Duodenal mucosa (tissue), 2 donors: ENCODE data around the gene TEAD1.

Experiments used
- H3K27ac ChIP-seq: one replicate; pipeline ENCODE4 v1.7.0; 2013; ENCODE audit warnings: low read depth, low read length
- H3K27me3 ChIP-seq, 2 donors: one replicate each; pipeline ENCODE4 v1.7.0; 2013; ENCODE audit warnings: low read length in 2 of 2, control low read depth in 1 of 2; ENCODE audit not compliant: insufficient read depth in 2 of 2, control insufficient read depth in 1 of 2
- H3K36me3 ChIP-seq, 2 donors: one replicate each; pipeline ENCODE4 v1.7.0; 2013; ENCODE audit warnings: low read length in 2 of 2, control low read depth in 1 of 2; ENCODE audit not compliant: insufficient read depth in 2 of 2, control insufficient read depth in 1 of 2
- H3K4me1 ChIP-seq, 2 donors: one replicate each; pipeline ENCODE4 v1.7.0; 2013; ENCODE audit warnings: low read length in 2 of 2, control low read depth in 1 of 2; ENCODE audit not compliant: insufficient read depth in 2 of 2, control insufficient read depth in 1 of 2
- H3K4me3 ChIP-seq, 2 donors: one replicate each; pipeline ENCODE4 v1.7.0; 2013; ENCODE audit warnings: low read length in 2 of 2, low read depth in 1 of 2
- H3K9ac ChIP-seq, 2 donors: one replicate each; pipeline ENCODE4 v1.7.0; 2013; ENCODE audit warnings: low read length in 2 of 2, low read depth in 1 of 2
- H3K9me3 ChIP-seq, 2 donors: one replicate each; pipeline ENCODE4 v1.7.0; 2013; ENCODE audit warnings: low read length in 2 of 2, control low read depth in 1 of 2; ENCODE audit not compliant: control insufficient read depth in 1 of 2

The TEAD1 gene

DNA sequence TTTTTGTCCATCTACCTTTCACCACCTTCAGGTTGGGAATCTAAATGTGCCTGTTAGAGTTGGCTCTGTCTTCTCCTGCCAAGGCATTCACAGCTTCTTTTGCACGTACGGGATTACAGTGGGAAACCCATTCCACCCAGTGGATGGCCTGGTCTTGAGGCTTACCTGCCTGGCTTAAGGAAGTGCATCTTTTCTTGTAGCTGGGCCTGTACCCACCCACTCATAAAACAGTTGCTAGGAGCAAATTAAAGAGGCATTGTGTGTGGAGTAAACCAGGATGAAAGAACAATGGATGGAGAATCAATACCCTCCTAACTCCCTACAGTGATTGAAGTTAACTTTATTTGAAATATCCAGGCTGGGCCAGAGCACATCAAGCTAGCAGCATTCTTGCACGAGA is 71.6 kb downstream of the TEAD1 start:
- no peaks in the 10 kb centered on the region for H3K4me1 ChIP-seq
- H3K27me3 ChIP-seq = no peaks in the 10 kb centered on the region
- H3K9me3 ChIP-seq = no peaks in the 10 kb centered on the region
- no peak overlapping the region for H3K9ac ChIP-seq
- H3K4me3 ChIP-seq = no peak overlapping the region
- no peak overlapping the region for H3K27ac ChIP-seq
- no peaks in the 10 kb centered on the region for H3K36me3 ChIP-seq

DNA sequence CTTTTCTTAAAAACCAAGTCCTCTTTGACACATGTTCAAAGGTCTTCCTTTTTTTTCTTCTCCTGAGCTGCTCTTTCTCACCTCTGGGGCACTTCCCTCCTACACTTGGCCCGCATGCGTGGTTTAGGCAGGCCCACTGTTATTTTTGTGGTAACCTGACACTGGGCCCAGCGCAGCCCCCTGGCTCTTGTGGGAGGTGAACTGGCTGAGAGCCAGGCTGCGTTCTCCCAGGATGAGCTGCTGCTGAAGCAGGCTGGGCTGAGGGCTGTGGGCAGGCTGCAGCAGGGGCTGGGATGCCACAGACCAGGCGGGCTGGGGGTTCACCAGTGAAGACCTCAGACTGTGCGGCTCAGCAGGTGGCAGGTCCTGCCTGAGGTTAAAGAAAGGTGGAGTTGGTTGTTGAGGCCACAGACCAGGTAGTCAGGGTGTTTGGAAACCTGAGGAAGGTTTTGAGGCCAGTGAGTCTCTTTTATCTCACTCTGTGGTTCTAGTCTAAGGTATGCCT is 72.4 kb downstream of the TEAD1 start:
- H3K27ac ChIP-seq = no peak overlapping the region
- no peaks in the 10 kb centered on the region for H3K4me1 ChIP-seq
- no peaks in the 10 kb centered on the region for H3K27me3 ChIP-seq
- no peak overlapping the region for H3K9ac ChIP-seq
- no peaks in the 10 kb centered on the region for H3K9me3 ChIP-seq
- H3K4me3 ChIP-seq = no peak overlapping the region
- H3K36me3 ChIP-seq = no peaks in the 10 kb centered on the region

DNA sequence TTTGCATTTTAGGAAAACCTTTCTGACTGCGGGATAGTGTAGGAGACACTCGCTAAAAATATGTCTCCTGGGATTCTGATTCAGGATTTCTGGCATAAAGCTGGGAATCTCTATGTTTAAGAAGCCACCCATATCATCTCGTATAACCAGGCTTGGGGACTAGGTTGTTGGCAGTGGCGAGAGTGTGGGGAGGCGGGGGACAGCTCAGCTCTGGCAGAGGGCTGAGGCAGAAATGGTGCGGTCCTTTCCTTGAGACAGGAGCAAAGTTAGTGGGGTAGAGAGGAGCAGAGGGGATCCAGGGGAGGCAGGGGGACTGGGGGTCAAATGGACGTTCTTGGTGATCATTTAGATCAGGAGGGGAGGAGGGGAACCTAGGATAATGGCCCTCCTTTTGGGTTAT is 74.3 kb downstream of the TEAD1 start:
- Histone ChIP-seq H3K9ac (no peak overlapping the region), H3K4me1 (no peaks in the 10 kb centered on the region), H3K27me3 (no peaks in the 10 kb centered on the region), H3K27ac (no peak overlapping the region), H3K36me3 (no peaks in the 10 kb centered on the region), H3K4me3 (no peak overlapping the region), H3K9me3 (no peaks in the 10 kb centered on the region)

DNA sequence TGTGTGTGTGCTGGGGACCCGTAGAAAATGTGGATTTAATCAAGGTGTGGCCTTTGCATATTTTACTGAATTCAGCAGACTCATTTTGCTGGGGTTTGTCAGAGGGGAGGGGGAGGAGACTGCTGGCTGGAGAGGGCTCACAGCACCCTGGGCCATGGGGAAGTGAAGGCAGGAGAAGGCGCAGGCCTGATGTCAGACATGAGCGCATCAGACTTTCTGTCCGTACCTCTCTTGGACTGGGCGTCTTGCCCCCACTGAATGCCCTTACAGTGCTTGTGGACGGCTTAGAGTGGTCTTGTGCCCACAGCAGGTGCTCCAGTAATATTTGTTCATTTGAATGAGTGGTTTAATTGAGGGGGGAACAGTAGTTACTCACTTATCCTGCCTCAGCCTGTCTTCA is 75.2 kb downstream of the TEAD1 start:
- peaks cover 0 to 5% of the 10 kb centered on the region in 2 donors for H3K4me1 ChIP-seq
- no peak overlapping the region for H3K4me3 ChIP-seq
- no peak overlapping the region for H3K9ac ChIP-seq
- no peak overlapping the region for H3K27ac ChIP-seq
- no peaks in the 10 kb centered on the region for H3K27me3 ChIP-seq
- H3K9me3 ChIP-seq = no peaks in the 10 kb centered on the region
- no peaks in the 10 kb centered on the region for H3K36me3 ChIP-seq

DNA sequence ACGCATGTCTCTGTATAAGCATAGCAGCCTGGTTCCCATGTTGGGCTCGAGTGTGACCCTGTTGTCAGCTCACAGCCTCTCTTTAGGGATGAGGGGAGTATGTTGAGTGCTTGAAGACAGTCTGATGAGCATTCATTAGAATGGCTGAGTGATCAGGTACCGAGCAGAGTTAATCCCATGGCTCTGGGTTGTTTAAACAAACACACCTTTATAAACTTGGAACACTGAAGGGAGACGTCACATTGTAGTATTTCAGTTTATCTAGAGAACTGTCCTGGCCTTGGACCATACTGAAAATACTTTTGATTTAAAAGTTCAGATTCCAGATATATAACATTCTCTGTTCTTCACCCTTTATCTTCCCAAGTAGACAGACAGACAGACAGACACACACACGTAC is 76.0 kb downstream of the TEAD1 start:
- H3K36me3 ChIP-seq = no peaks in the 10 kb centered on the region
- no peak overlapping the region for H3K4me3 ChIP-seq
- no peak overlapping the region for H3K27ac ChIP-seq
- H3K4me1 ChIP-seq = peaks cover 0 to 5% of the 10 kb centered on the region in 2 donors
- H3K9me3 ChIP-seq = no peaks in the 10 kb centered on the region
- H3K9ac ChIP-seq = no peak overlapping the region
- no peaks in the 10 kb centered on the region for H3K27me3 ChIP-seq

DNA sequence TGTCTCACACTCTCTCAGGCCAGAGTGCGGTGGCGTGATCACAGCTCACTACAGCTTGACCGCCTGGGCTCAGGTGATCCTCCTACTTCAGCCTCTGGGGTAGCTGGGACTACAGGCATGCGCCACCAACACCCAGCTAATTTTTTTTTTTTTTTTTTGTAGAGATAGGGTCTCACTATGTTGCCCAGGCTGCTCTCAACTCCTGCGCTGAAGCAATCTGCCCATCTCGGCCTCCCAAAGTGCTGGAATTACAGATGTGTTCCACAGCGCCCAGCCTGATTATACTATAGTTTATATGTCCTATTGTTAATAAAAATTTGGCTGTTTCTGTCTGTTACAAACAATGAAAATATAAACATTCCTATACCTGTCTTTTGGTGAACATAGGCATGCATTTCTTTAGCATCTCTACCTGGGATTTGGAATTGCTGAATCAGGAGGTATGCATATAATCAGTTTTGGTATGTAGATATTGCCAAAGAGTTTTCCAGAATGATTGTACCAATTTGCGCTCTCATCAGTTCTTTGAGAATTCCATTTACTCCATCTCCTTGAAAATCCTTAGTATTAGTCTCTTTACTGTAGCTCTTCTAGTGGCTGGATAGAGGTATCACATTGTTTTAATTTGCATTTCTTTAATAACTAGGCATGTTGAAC is 78.8 kb downstream of the TEAD1 start:
- peaks cover 10 to 18% of the 10 kb centered on the region in 2 donors for H3K4me1 ChIP-seq
- H3K9me3 ChIP-seq = no peaks in the 10 kb centered on the region
- no peaks in the 10 kb centered on the region for H3K27me3 ChIP-seq
- H3K9ac ChIP-seq = no peak overlapping the region
- H3K36me3 ChIP-seq = no peaks in the 10 kb centered on the region
- no peak overlapping the region for H3K4me3 ChIP-seq
- H3K27ac ChIP-seq = no peak overlapping the region

DNA sequence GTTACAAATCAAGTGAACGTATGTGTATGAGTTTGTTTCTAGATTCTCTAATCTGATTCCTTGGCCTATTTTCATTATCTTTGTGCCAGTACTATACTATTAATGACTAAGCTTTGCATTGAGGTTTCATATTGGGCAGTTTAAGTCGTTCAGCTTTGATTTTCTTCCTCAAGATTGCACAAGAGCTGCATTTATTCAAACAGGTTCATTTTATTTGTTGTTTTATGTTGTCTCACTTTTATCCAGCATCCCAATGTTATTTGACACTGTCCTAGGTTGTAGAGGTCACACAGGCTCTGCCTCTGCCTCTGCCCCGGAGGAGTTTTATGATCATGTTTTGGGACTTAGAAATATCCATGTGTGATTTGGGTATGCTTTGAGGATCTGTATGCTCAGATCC is 79.8 kb downstream of the TEAD1 start:
- Histone ChIP-seq H3K9ac (no peak overlapping the region), H3K4me1 (peaks cover 10 to 18% of the 10 kb centered on the region in 2 donors), H3K4me3 (no peak overlapping the region), H3K9me3 (no peaks in the 10 kb centered on the region), H3K27me3 (no peaks in the 10 kb centered on the region), H3K36me3 (no peaks in the 10 kb centered on the region), H3K27ac (no peak overlapping the region)

DNA sequence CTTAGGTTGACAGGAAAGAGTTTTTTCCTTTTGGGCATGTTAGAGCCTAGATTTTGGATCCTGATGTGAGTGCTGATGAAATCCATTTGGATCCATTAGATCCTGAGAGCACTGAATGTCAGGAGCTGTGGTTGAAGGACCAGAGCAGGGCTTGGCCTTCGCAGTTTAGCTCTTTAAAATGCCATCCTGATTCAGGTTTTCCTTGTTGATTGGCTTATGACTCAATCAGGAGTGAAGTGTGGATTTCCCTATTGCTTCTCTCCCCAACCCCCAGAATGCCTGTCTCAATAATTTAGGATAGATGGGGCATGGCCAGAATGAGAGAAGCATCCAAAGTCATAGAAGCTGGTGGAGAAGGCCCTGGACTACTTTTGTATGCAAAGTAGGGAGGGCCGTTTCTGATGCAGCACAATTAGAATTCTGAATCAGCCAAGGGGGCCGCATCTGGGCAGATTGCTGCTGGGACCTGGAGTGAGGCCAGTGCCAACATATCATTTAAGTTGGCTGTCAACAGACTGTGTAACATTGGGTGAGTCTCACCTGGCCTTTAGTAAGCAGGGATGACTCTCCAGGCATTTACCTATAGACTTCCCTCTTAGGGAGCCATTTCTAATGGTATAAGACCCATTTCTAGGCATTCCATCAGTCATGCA is 80.5 kb downstream of the TEAD1 start:
- H3K27ac ChIP-seq = no peak overlapping the region
- H3K9me3 ChIP-seq = no peaks in the 10 kb centered on the region
- no peaks in the 10 kb centered on the region for H3K36me3 ChIP-seq
- no peak overlapping the region for H3K9ac ChIP-seq
- peaks cover 10 to 18% of the 10 kb centered on the region in 2 donors for H3K4me1 ChIP-seq
- H3K27me3 ChIP-seq = no peaks in the 10 kb centered on the region
- H3K4me3 ChIP-seq = no peak overlapping the region

DNA sequence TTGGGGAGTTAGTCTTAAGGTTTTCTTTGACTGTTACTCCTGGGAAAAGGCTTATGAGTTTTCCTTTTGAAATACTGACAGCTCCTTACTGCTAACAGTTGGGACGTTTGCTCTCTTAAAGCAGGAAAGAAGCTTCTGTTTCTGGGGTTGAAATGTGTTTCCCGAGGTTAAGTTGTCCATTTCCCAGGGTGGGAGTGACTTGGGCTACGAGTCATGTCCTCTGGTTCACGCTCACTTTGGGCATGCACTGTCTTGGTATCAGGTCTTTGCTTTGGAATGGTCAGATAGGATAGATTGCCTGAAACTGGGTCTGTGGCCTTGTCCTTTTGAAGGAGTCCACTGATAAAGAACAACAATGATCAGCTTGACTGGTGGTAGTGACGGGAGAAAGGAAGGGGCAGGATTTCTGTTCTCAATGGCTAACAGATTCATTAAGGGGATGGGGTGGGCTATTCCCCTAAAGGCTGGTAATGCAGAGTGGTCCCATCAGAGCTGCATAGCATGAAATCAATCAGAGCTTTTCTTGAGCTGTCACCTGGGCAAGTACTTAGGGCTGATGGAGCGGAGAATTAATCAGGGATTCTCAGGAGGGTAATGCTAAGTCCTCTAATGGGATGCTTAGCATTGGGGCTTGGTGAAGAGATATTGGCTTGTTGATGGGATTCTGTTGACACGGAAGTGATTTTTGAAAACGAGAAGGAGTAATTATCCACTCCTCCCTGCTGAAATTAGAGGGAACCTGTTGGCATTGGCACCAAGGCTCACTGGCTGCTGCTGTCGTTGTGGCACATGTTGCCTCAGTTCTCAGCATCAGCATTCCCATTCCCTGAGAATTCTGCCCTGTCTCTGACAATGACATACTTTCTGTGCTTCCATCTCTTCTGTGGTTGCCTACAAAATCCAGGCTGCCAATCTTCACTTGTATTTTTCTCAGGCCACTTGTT is 81.6 kb downstream of the TEAD1 start:
- H3K36me3 ChIP-seq = no peaks in the 10 kb centered on the region
- H3K9ac ChIP-seq = no peak overlapping the region
- H3K4me3 ChIP-seq = no peak overlapping the region
- peaks cover 10 to 18% of the 10 kb centered on the region in 2 donors for H3K4me1 ChIP-seq
- no peak overlapping the region for H3K27ac ChIP-seq
- no peaks in the 10 kb centered on the region for H3K9me3 ChIP-seq
- H3K27me3 ChIP-seq = no peaks in the 10 kb centered on the region

DNA sequence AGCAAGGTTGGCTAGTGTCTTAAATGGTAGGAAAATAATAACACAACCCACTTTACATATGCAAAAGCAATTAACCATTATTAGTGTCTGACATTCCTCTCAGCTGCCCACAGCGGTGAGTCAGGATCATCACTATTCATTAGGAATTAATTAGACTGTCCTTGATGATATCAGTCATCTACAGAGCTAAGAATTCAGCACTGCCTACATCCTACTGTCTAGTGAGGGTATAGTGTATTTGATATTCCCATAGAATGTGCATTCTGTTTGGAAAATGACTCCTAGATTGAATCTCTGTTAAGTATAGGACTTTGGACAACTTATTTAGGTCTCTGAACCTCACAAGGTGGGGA is 82.2 kb downstream of the TEAD1 start:
- Histone ChIP-seq H3K4me1 (peaks cover 10 to 18% of the 10 kb centered on the region in 2 donors), H3K4me3 (no peak overlapping the region), H3K27me3 (no peaks in the 10 kb centered on the region), H3K9me3 (no peaks in the 10 kb centered on the region), H3K9ac (no peak overlapping the region), H3K36me3 (no peaks in the 10 kb centered on the region), H3K27ac (no peak overlapping the region)
